HCT116 (cell line): ENCODE results near the gene TRPM1.

ENCODE experiments used
- ATF3 ChIP-seq: IDR thresholded peaks from 2 replicates; pipeline ENCODE4 v1.6.1; 2012
- CEBPB ChIP-seq: IDR thresholded peaks from 2 replicates; pipeline ENCODE4 v1.6.1; 2012; ENCODE audit warnings: low read depth
- ELF1 ChIP-seq: IDR thresholded peaks from 2 replicates; pipeline ENCODE4 v1.6.1; 2012; ENCODE audit warnings: low read depth, borderline replicate concordance
- EZH2 ChIP-seq: fragments of 200-600 bp; sonication (generic); IDR thresholded peaks from 2 replicates; pipeline ENCODE4 v1.6.1; 2017; ENCODE audit warnings: antibody characterized with exemption, mixed run types
- FOSL1 ChIP-seq: IDR thresholded peaks from 2 replicates; pipeline ENCODE4 v1.6.1; 2012; ENCODE audit warnings: low read depth
- JUND ChIP-seq: IDR thresholded peaks from 2 replicates; pipeline ENCODE4 v1.6.1; 2012
- POLR2A ChIP-seq: IDR thresholded peaks from 2 replicates; pipeline ENCODE4 v1.7.0; 2011; ENCODE audit warnings: borderline replicate concordance; ENCODE audit not compliant: insufficient read depth, insufficient read length; ENCODE audit errors: extremely low read depth
- SIN3A ChIP-seq: IDR thresholded peaks from 2 replicates; pipeline ENCODE4 v1.6.1; 2012; ENCODE audit warnings: low read depth
- ZFX ChIP-seq: fragments of 450-650 bp; IDR thresholded peaks from 2 replicates; pipeline ENCODE4 v1.6.1; 2017
- TF ChIP-seq, protein P1 (sequence below), 3 experiments: fragments of 200-600 bp in 1 of 3; sonication (generic) in 1 of 3; IDR thresholded peaks in 2 of 3; conservative IDR thresholded peaks in 1 of 3; 2 replicates each; pipeline ENCODE4 v1.5.1; 2012 to 2017; ENCODE audit warnings: low read depth in 2 of 3, low read length in 2 of 3, antibody characterized with exemption in 1 of 3, borderline replicate concordance in 1 of 3, control low read depth in 1 of 3, mild to moderate bottlenecking in 1 of 3, mixed read lengths in 1 of 3, mixed run types in 1 of 3, moderate library complexity in 1 of 3; ENCODE audit not compliant: insufficient read depth in 1 of 3

- no peak for TF ChIP-seq POLR2A
- TF ChIP-seq, protein P1, sequence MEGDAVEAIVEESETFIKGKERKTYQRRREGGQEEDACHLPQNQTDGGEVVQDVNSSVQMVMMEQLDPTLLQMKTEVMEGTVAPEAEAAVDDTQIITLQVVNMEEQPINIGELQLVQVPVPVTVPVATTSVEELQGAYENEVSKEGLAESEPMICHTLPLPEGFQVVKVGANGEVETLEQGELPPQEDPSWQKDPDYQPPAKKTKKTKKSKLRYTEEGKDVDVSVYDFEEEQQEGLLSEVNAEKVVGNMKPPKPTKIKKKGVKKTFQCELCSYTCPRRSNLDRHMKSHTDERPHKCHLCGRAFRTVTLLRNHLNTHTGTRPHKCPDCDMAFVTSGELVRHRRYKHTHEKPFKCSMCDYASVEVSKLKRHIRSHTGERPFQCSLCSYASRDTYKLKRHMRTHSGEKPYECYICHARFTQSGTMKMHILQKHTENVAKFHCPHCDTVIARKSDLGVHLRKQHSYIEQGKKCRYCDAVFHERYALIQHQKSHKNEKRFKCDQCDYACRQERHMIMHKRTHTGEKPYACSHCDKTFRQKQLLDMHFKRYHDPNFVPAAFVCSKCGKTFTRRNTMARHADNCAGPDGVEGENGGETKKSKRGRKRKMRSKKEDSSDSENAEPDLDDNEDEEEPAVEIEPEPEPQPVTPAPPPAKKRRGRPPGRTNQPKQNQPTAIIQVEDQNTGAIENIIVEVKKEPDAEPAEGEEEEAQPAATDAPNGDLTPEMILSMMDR (IDR thresholded peaks at IDR 0.05 in 2 of 3, conservative IDR thresholded peaks at IDR 0.05 in 1 of 3; ENCODE audit: borderline replicate concordance in 1 of 3, insufficient read depth in 1 of 3, low read depth in 2 of 3, low read length in 2 of 3) = no peak
- no peak for TF ChIP-seq CEBPB
- TF ChIP-seq ATF3 = no peak
- TF ChIP-seq EZH2 = no peak
- no peak for TF ChIP-seq ZFX
- TF ChIP-seq ELF1 = no peak
- TF ChIP-seq SIN3A = no peak
- no peak for TF ChIP-seq FOSL1
- no peak for TF ChIP-seq JUND
These were observed 23.6 kb downstream of the TRPM1 start for GRCh38 chr15:31077941-31078340.
